ENCODE data around the gene CD40LG. TPM values are rescaled to one million over a fixed set of nuclear protein-coding genes. Genes with fewer than 3 reads are reported as not detected.

The CD40LG gene
- total and polyA plus RNA-seq, 2 experiments from 2014 or later: not detected

- Histone ChIP-seq H4K20me1 (ENCODE audit: insufficient read depth) (no peaks in the 10 kb centered on the region), H3K9ac (no peak overlapping the region), H3K79me2 (ENCODE audit: insufficient read depth) (no peaks in the 10 kb centered on the region), H3K4me2 (ENCODE audit: unreplicated experiment) (no peak overlapping the region), H3K27ac (no peak overlapping the region), H3K4me3 (no peak overlapping the region), H3K9me3 (ENCODE audit: low read depth) (no peaks in the 10 kb centered on the region), H3K36me3 (ENCODE audit: low read depth) (no peaks in the 10 kb centered on the region), H3F3A (ENCODE audit: insufficient read depth) (no peaks in the 10 kb centered on the region), H3K4me1 (ENCODE audit: insufficient read depth) (no peaks in the 10 kb centered on the region), H2AFZ (no peak overlapping the region), H3K9me2 (ENCODE audit: insufficient read depth) (no peaks in the 10 kb centered on the region), H3K27me3 (replicated peaks; ENCODE audit: insufficient read depth) (no peaks in the 10 kb centered on the region)
- DNase-seq: no peak
- 89 to 90% methylated on average over 8 to 9 of the region's 9 CpGs for WGBS, 2 experiments (ENCODE audit: low coverage in 1 of 2, low lambda C conversion rate in 2 of 2, missing lambda C conversion rate in 2 of 2)
- in situ Hi-C loops (cut with MboI): no loop called here
- TF ChIP-seq EZH2phosphoT487 (IDR thresholded peaks at IDR 0.05; ENCODE audit: insufficient read depth, low read depth) (no peak), EZH2 (IDR thresholded peaks at IDR 0.05; ENCODE audit: insufficient read depth, poor library complexity, severe bottlenecking) (no peak)
These were observed 11.2 kb downstream of the CD40LG start for GRCh38 chrX:136659174-136659573.

GRCh38 chrX:136660896-136661295, 12.9 kb downstream of the CD40LG start:
- H4K20me1 ChIP-seq (ENCODE audit: insufficient read depth): no peaks in the 10 kb centered on the region
- no peak for TF ChIP-seq EZH2 (IDR thresholded peaks at IDR 0.05; ENCODE audit: insufficient read depth, poor library complexity, severe bottlenecking)
- TF ChIP-seq EZH2phosphoT487 (IDR thresholded peaks at IDR 0.05; ENCODE audit: insufficient read depth, low read depth): no peak

GRCh38 chrX:136662104-136662503, 14.1 kb downstream of the CD40LG start:
- no peaks in the 10 kb centered on the region for H4K20me1 ChIP-seq (ENCODE audit: insufficient read depth)
- H3K4me2 ChIP-seq (ENCODE audit: unreplicated experiment): no peak overlapping the region
- no peaks in the 10 kb centered on the region for H3K4me1 ChIP-seq (ENCODE audit: insufficient read depth)
- H2AFZ ChIP-seq: no peak overlapping the region
- no peak for DNase-seq
- H3K4me3 ChIP-seq: no peak overlapping the region
- no peaks in the 10 kb centered on the region for H3K9me2 ChIP-seq (ENCODE audit: insufficient read depth)
- WGBS, 2 experiments (ENCODE audit: low coverage in 1 of 2, low lambda C conversion rate in 2 of 2, missing lambda C conversion rate in 2 of 2): 36 to 50% methylated on average over 2 of the region's 2 CpGs
- no peaks in the 10 kb centered on the region for H3K36me3 ChIP-seq (ENCODE audit: low read depth)
- H3K27me3 ChIP-seq (replicated peaks; ENCODE audit: insufficient read depth): no peaks in the 10 kb centered on the region
- H3F3A ChIP-seq (ENCODE audit: insufficient read depth): no peaks in the 10 kb centered on the region
- in situ Hi-C loops (cut with MboI): no loop called here
- no peaks in the 10 kb centered on the region for H3K79me2 ChIP-seq (ENCODE audit: insufficient read depth)
- H3K27ac ChIP-seq: no peak overlapping the region
- H3K9ac ChIP-seq: no peak overlapping the region
- TF ChIP-seq EZH2phosphoT487 (IDR thresholded peaks at IDR 0.05; ENCODE audit: insufficient read depth, low read depth) (no peak), EZH2 (IDR thresholded peaks at IDR 0.05; ENCODE audit: insufficient read depth, poor library complexity, severe bottlenecking) (no peak)
- no peaks in the 10 kb centered on the region for H3K9me3 ChIP-seq (ENCODE audit: low read depth)

More at GRCh38 chrX:136660896-136661295, 12.9 kb downstream of the CD40LG start:
- H3K79me2 ChIP-seq (ENCODE audit: insufficient read depth): no peaks in the 10 kb centered on the region
- no peak overlapping the region for H3K27ac ChIP-seq
- H3K36me3 ChIP-seq (ENCODE audit: low read depth): no peaks in the 10 kb centered on the region
- no peaks in the 10 kb centered on the region for H3K4me1 ChIP-seq (ENCODE audit: insufficient read depth)
- H3K4me3 ChIP-seq: no peak overlapping the region
- 100% methylated on average over 1 of the region's 1 CpG for WGBS, 2 experiments (ENCODE audit: low coverage in 1 of 2, low lambda C conversion rate in 2 of 2, missing lambda C conversion rate in 2 of 2)
- no peaks in the 10 kb centered on the region for H3F3A ChIP-seq (ENCODE audit: insufficient read depth)
- no peak for DNase-seq
- in situ Hi-C loops (cut with MboI): no loop called here
- H2AFZ ChIP-seq: no peak overlapping the region
- no peaks in the 10 kb centered on the region for H3K9me2 ChIP-seq (ENCODE audit: insufficient read depth)
- no peak overlapping the region for H3K4me2 ChIP-seq (ENCODE audit: unreplicated experiment)
- no peaks in the 10 kb centered on the region for H3K27me3 ChIP-seq (replicated peaks; ENCODE audit: insufficient read depth)
- H3K9ac ChIP-seq: no peak overlapping the region
- H3K9me3 ChIP-seq (ENCODE audit: low read depth): no peaks in the 10 kb centered on the region

- no peak for DNase-seq
- WGBS, 2 experiments (ENCODE audit: low coverage in 1 of 2, low lambda C conversion rate in 2 of 2, missing lambda C conversion rate in 2 of 2): 100% methylated on average over 1 of the region's 1 CpG
- no peaks in the 10 kb centered on the region for H4K20me1 ChIP-seq (ENCODE audit: insufficient read depth)
These were observed 15.0 kb downstream of the CD40LG start for GRCh38 chrX:136662976-136663375.

More at GRCh38 chrX:136662976-136663375, 15.0 kb downstream of the CD40LG start:
- in situ Hi-C loops (cut with MboI): no loop called here
- H3F3A ChIP-seq (ENCODE audit: insufficient read depth): no peaks in the 10 kb centered on the region
- no peak overlapping the region for H3K4me2 ChIP-seq (ENCODE audit: unreplicated experiment)
- H3K4me1 ChIP-seq (ENCODE audit: insufficient read depth): no peaks in the 10 kb centered on the region
- H3K36me3 ChIP-seq (ENCODE audit: low read depth): no peaks in the 10 kb centered on the region
- no peak overlapping the region for H3K9ac ChIP-seq
- no peak overlapping the region for H3K27ac ChIP-seq
- H3K79me2 ChIP-seq (ENCODE audit: insufficient read depth): no peaks in the 10 kb centered on the region
- H2AFZ ChIP-seq: no peak overlapping the region
- H3K9me3 ChIP-seq (ENCODE audit: low read depth): no peaks in the 10 kb centered on the region
- H3K9me2 ChIP-seq (ENCODE audit: insufficient read depth): no peaks in the 10 kb centered on the region
- no peak overlapping the region for H3K4me3 ChIP-seq
- H3K27me3 ChIP-seq (replicated peaks; ENCODE audit: insufficient read depth): no peaks in the 10 kb centered on the region
- TF ChIP-seq EZH2phosphoT487 (IDR thresholded peaks at IDR 0.05; ENCODE audit: insufficient read depth, low read depth): no peak
- TF ChIP-seq EZH2 (IDR thresholded peaks at IDR 0.05; ENCODE audit: insufficient read depth, poor library complexity, severe bottlenecking): no peak
